HG03354 (cell line): ENCODE measurements around the gene IRAK1.
A peak's percentile ranks its signal among the peaks of the same experiment; 100 is the strongest.

Source experiments
- ATAC-seq: cut with Tn5 transposase; IDR thresholded peaks from one replicate; pipeline ENCODE4 v1.9.1; 2021; ENCODE audit warnings: mild to moderate bottlenecking; ENCODE audit not compliant: unreplicated experiment, poor library complexity, severe bottlenecking

Gene IRAK1

GRCh38 chrX:154019633-154020528 is at the start of gene IRAK1:
Gene IRAK1 (minus strand): TSS chrX:154019902. CDS start chrX:154019812, 90 bp downstream.
- peak; percentile 66 for ATAC-seq

GRCh38 chrX:154068560-154068959 is 48.9 kb upstream of the IRAK1 start:
- ATAC-seq: no peak

- ATAC-seq: no peak
Measured at GRCh38 chrX:154064637-154065435, 45.1 kb upstream of the IRAK1 start.

GRCh38 chrX:154063234-154063633 is 43.5 kb upstream of the IRAK1 start:
- no peak for ATAC-seq

DNA sequence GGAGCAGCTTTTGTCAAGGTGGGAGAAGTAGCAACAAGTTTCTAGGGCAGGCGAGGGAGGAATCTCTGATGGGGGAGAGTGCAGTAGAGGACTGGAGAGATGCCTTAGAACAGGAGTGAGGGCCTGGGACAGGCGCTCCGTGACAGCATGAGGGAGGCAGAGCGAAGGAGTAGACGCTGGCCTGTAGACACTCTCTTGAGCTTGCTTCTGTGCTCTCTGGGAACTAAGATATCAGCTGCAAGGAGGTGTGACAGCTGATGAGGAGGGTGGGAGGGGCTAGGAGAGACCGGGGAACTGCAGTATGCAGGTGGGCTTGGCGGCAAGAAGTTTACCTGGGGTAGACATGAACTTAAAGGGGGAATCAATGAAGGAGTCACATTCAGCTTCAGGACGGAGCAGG is 42.1 kb upstream of the IRAK1 start:
- no peak for ATAC-seq

- ATAC-seq: no peak
Measured at GRCh38 chrX:154059729-154060245, 40.1 kb upstream of the IRAK1 start.

DNA sequence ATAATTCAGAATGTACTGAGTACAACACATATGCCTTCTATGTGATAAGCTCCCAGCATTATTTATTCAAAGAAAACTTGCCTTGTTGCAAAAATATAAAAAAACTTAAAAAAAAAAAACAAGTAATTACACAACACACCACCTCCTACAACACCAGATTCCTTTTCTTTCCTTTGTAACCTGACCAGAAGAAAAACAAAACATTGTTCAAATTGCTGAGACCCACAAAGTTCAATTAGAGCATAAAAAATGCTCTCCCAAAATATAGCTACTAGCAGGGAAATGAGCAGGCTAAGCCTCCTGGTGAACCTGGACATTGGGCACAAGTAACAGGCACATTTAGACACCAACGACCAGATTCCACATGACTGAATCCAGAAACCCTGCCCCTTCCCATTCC is 39.5 kb upstream of the IRAK1 start:
- no peak for ATAC-seq

- no peak for ATAC-seq
Measured at GRCh38 chrX:154058214-154058997, 38.7 kb upstream of the IRAK1 start.

GRCh38 chrX:154057791-154058190 is 38.1 kb upstream of the IRAK1 start:
- no peak for ATAC-seq

DNA sequence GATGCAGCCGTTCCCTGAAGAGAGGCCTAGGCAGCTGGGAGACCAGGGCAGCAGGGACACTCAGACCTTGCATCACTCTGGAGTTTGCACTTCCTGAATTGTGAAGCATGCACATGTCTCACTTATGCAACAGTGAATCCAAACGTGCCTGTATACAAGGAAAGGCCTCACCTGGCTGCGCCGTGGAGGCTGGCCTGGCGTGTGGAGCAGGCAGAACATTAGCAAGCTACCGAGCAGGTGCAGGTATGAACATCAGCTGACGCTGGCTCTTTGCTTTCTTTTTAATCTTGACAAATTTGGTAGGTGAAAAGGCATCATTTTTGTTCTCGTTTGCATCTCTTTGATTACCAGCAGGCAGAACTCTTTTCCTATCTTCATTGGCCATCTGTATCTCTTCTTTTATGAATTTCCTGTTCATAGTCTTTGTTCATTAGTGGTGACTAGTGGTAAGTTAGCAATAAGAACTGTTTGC is 37.1 kb upstream of the IRAK1 start:
- no peak for ATAC-seq

DNA sequence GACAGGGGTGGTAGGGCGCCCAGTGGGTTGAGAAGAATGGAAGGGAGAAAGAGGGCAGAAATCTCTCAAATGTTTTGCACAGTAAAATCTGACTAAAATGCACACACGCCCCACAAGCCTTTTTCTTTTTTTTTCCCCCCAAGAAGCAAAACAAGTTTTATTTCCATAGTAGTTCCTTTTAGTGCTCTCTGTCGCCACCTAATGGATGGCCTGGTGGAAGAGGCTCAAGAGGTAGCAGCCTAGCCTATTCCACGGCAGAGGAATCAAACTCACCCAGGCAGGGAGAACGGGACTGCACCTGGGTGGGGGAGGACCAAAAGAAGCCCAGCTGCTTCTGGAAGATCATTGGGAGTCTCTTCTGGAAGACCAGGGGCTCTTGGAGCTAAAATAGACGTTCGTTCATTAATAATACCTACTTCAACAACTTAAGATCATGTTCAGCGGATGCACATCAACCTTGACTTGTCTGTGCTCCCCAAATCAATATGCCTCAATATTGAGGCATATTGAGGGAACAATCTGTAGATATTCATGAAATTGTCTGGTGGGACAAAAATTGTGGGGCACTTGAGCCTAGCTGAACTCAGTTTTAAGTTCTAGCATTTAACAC is 31.6 kb upstream of the IRAK1 start:
- no peak for ATAC-seq

- no peak for ATAC-seq
Measured at GRCh38 chrX:154050113-154050495, 30.4 kb upstream of the IRAK1 start.

DNA sequence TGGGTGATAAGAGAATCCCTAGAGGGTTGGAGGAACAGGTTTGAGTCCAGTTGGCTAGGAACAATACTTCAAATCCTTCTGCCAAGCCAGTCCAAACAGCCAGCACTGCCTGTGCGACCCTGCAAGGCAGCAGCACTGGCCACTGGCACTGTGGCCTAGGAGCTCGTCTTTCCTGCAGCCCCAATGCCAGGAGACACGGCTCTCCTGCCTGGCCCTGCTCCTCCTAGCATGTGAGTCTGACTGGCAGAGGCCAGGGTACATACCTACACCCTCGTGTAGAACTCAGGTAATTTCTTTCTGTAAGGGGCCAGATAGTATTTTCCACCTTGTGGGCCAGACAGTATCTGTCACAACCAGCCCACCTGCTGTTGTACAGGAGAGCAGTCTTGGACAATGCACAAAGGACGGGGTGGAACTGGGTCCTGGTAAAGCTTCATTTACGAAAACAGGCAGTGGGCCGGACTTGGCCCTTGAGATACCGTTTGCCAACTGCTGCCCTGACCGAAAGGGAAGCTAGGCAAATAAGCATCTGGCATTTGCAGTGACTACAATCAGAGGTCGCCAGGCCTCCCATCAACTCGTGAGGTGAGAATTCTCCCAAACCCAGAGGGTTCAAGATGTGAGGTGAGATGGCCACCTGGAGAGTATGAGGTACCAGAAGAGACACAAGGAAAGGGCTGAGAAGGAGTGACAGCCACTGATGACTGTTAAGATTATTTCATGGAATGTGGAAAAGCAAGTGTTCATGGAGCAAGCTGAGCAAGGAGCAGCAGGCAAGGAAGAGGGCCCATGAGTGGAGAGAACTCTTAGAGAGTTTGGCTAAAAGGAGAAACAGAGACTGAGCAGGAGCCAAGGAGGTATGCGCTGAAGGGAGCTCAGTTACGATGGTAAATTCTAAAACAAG is 29.8 kb upstream of the IRAK1 start:
- no peak for ATAC-seq

DNA sequence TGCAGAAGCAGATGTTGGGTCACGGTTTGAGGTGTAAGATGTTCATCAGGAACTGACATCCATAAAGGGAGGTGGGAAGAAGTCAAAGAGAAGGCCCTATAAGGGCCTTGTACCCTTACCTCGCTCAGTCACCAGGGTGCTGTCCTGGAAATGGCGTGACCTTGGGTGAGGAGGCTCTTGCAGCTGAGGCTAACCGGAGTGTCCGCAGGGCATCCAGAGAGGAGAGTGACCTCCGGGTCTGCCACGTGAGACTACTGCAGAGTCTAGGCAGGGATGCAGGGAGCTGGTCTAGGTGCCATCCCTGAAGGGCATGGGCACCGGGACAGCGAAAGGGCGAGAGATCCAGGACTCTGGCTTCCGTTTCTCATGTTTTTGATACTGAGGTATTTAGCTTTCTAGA is 28.7 kb upstream of the IRAK1 start:
- no peak for ATAC-seq

DNA sequence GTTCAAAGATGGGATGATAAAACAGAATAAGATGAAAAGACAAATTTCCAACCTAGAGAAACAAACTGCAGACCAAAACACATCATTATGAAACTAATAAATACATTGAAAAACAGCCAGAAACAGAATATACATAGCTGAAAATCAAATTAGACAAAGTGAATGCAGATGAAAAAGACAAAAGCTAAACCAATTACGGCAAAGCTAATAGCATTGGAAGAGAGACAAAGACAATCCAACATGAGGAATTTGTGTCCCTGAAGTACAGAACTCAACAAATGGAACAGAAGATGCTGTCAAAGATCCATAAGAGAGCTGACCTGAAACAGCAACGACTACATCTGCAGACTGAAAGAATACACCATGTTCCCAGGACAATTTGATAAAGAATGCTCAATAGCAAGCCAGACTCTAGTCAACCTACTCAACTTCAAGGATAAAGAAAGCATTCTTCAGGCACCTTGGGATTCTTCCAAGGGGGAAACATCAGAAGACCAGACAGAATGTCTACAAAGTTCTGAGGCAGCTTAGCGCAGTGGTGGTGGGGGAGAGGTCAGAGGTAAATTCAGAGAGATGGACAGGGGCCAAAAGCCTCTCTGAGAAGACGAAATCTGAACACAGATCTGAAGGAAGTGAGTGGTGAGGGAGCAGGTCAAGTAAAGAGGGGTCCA is 27.4 kb upstream of the IRAK1 start:
- no peak for ATAC-seq

- ATAC-seq: no peak
Measured at GRCh38 chrX:154046031-154046781, 26.5 kb upstream of the IRAK1 start.

DNA sequence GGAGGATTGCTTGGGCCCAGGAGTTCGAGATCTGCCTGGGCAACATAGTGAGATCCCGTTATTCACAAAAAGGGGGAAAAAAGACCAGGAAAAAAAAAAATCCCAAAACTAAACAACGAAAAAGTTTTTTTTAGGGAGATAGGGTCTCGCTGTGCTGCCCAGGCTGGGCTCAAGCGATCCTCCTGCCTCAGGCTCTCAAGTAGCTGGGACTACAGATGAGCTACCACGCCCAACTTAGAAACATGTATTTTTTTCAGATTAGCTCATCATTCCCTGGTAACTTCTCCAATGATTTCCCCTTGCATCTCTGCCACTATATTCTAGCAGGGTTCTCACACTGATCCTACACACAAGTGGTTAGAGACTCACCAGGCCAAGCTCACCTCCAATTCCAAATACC is 24.4 kb upstream of the IRAK1 start:
- no peak for ATAC-seq
